GM12873 (cell line): ENCODE results near the gene FREM1.

Experiments used
- TF ChIP-seq, protein P1 (sequence below): IDR thresholded peaks from 2 replicates; pipeline ENCODE4 v1.5.1; 2012; ENCODE audit warnings: low read depth, mild to moderate bottlenecking, moderate library complexity, low read length, control low read depth; ENCODE audit not compliant: insufficient read depth; ENCODE audit errors: missing control alignments

Gene FREM1

DNA sequence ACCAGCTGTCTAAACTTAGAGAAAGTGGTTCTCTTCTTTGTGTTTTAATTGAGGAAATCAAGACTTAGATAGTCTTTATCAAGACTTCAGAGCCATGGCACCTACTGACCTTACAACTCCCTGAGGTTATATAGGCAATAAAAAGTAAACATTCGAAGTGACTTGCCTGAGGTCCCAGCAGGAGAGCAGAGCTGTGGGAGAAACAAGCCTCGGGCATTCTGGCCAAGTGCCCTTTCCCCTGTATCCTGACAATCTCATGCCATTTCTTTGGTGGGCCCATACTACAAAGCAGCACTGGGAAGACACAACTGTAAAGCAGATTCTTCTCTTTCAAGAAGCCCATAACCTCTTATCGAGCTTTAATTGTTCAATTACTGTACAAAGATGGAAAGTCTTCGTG is 23.1 kb downstream of the FREM1 start:
- TF ChIP-seq, protein P1, sequence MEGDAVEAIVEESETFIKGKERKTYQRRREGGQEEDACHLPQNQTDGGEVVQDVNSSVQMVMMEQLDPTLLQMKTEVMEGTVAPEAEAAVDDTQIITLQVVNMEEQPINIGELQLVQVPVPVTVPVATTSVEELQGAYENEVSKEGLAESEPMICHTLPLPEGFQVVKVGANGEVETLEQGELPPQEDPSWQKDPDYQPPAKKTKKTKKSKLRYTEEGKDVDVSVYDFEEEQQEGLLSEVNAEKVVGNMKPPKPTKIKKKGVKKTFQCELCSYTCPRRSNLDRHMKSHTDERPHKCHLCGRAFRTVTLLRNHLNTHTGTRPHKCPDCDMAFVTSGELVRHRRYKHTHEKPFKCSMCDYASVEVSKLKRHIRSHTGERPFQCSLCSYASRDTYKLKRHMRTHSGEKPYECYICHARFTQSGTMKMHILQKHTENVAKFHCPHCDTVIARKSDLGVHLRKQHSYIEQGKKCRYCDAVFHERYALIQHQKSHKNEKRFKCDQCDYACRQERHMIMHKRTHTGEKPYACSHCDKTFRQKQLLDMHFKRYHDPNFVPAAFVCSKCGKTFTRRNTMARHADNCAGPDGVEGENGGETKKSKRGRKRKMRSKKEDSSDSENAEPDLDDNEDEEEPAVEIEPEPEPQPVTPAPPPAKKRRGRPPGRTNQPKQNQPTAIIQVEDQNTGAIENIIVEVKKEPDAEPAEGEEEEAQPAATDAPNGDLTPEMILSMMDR: no peak

DNA sequence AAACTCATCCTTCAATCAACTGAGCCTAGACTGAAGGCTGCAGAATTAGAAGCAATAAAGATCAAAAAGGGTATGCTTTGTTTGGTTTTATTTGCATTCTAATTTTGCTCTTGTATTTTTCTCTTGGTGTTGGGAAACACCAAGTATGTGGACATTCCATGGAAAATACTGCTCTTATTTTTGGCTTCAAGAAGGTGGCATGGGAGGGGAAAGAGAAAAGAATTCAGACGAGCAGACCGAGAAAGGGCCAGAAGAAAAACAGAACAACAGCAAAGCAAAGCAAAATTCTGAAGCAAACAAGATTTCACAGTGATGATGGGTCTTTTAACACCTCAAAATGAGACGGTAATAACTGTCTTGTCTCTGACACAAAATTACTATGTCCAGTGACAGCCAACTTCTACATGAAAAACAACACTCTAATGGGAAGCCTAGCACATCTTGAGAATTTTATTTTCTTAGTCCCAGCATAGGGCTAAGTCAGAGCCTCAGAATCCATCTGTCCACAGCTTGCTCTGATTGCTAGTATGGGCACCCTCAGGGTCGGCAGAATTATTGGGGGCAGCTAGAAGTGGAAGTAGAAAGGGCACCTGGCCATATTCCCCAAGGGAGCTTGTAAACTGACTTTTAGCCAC is 26.8 kb downstream of the FREM1 start:
- TF ChIP-seq, protein P1: no peak

DNA sequence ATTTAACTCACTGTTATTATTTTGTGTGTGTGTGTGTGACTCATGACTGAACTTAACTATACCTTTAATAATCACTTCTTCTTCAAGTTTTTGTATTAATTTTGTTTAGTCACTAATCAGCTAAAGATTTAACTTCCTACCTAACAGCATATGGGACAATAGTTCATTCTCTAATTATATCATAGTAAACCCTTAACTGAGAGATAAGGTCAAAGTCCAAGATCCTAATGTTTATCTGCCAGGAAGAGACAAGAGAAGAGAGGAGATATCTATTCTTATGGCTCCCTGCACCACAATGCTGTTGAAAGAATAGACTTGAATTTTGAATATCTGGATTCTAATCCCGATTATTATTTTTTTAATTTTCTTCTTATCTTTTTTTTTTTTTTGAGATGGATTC is 28.1 kb downstream of the FREM1 start:
- TF ChIP-seq, protein P1: no peak

DNA sequence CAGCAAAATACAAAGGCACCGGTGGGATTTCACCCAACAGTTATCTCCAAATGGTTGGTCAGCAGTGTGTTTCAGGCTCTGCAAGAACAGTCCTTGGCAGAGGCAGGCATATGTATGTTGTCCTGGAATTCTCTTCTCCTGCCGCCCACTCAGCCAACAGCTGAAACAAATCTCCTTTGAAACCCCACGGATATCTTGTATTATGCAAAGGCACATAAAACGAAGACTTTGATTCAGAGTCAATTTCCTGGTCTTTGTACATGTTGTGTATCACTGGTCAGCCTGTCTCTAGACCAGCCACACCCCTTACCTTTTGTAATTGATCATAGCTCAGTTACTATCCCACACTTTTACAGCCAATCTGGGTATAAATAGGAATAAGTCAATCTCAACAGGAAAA is 29.2 kb downstream of the FREM1 start:
- TF ChIP-seq, protein P1: no peak

DNA sequence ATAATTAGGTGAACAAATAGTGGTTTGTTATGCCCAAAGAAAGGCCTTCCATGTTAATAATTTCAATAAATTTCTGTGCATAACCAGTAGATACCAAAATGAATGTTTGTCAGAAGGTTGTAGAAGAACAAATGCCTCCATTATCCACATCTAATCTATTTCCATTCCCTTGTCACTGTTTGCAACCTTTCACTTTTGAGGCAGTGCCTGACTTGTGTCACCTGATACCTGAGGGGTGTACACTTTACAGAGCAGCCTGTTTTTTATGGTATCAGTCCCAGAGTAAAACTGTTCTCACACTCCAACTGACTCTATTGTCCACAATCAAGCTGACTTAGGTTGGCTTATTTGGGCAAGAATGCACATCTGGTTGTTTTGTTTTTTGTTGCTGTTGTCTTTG is 40.1 kb downstream of the FREM1 start:
- TF ChIP-seq, protein P1: no peak

DNA sequence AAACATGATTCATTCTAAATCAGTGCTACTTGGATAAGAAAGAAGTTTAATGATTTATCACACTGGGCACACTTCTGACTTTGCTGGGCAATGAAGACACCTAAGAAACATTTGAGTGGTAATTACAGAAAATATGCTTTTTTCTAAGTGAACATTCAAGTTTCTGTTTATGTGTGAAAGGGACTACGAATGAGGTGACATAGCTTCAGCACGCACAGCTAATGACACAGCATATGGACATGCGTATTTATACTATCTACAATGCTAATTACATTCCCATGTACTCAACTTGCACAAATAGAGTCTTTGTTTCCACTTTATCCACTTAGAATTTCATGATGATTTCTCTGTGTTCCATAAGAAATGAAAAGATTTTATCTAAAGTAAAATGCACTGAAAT is 40.6 kb downstream of the FREM1 start:
- TF ChIP-seq, protein P1: no peak

DNA sequence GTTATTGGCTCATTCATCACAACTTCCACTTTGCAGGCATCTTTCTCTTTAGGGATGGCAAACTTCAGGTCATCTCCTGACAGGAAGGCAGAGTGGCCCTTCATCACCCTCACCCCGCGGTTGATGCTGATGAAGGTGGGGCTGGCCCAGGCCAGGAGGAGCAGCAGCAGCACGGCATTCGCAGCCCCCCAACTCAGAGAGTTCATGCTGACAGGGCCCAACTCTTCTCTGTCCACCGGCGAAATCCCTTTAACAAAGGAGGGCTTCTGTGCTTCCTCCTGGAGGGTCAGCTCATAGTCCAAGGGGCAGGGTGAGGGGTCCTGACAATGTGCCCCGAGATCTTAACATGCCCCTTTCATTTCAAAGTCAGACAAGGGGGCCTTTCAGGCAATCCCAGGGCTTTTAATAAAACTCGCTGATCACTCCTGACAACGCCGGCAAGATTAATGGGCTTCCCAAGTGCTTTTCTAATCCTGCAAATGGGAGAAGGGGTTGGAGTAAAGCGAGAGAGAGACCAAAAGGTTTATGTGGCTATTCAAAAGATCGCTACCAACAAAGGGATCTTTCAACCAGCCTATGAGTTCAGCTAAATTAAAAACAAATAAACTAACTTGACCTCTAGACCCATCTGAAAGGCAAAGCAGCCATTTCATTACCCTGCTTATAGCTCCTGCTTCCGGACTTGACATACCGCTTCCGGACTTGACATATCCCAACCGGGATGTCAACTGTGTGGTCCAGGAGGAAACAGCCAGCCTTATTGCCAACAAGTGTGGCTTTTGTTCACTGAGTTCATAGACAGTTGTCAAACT is 41.2 kb downstream of the FREM1 start:
- TF ChIP-seq, protein P1: no peak
